ENCODE data around the gene RIMS1. TPM values are rescaled to one million over a fixed set of nuclear protein-coding genes. Genes with fewer than 3 reads are reported as not detected.

Gene RIMS1
- total and polyA plus RNA-seq, 2 of the 13 experiments (the other 11 are each of a cell fraction or from before 2014, with no cell fraction given): not detected

- no peak for TF ChIP-seq TFE3 (CRISPR knock-in tag; IDR thresholded peaks at IDR 0.05)
- TF ChIP-seq KIAA2018 (CRISPR knock-in tag; IDR thresholded peaks at IDR 0.05; ENCODE audit: borderline replicate concordance): no peak
- TF ChIP-seq POGZ (CRISPR knock-in tag; IDR thresholded peaks at IDR 0.05): no peak
- TF ChIP-seq SSRP1 (CRISPR knock-in tag; IDR thresholded peaks at IDR 0.05): no peak
- TF ChIP-seq ZUFSP (CRISPR knock-in tag; IDR thresholded peaks at IDR 0.05; ENCODE audit: borderline replicate concordance): no peak
Observed at GRCh38 chr6:72350296-72350881, 464.0 kb downstream of the RIMS1 start (continued).

Measured in HepG2 (cell line).